NCI-H187 treated with DMSO at 0.1 percent for 48 hours (cell line): Measurements from ENCODE around the gene TP63.

ENCODE experiments used
- DNase-seq: peaks from one replicate; lab custom pipeline; 2025; lab: John Stamatoyannopoulos, UW

The TP63 gene

GRCh38 chr3:189821262-189821661, 190.1 kb downstream of the TP63 start:
- DNase-seq = no peak

- no peak for DNase-seq
Observed at GRCh38 chr3:189822726-189823125, 191.5 kb downstream of the TP63 start.

GRCh38 chr3:189824629-189825312, 193.6 kb downstream of the TP63 start:
- DNase-seq = no peak

- no peak for DNase-seq
Observed at GRCh38 chr3:189826566-189826965, 195.4 kb downstream of the TP63 start.

GRCh38 chr3:189827108-189827507, 195.9 kb downstream of the TP63 start:
- DNase-seq = no peak

- DNase-seq = no peak
Observed at GRCh38 chr3:189830401-189830800, 199.2 kb downstream of the TP63 start.

GRCh38 chr3:189833266-189833665, 202.1 kb downstream of the TP63 start:
- DNase-seq = no peak

- DNase-seq = no peak
Observed at GRCh38 chr3:189833996-189834395, 202.8 kb downstream of the TP63 start.

- DNase-seq = no peak
Observed at GRCh38 chr3:189834462-189834861, 203.3 kb downstream of the TP63 start.

- no peak for DNase-seq
Observed at GRCh38 chr3:189836795-189837194, 205.6 kb downstream of the TP63 start.

GRCh38 chr3:189838291-189838690, 207.1 kb downstream of the TP63 start:
- DNase-seq = no peak

GRCh38 chr3:189839576-189839975, 208.4 kb downstream of the TP63 start:
- no peak for DNase-seq

GRCh38 chr3:189841473-189842205, 210.4 kb downstream of the TP63 start:
- DNase-seq = no peak

GRCh38 chr3:189842681-189843602, 211.8 kb downstream of the TP63 start:
- DNase-seq = no peak

GRCh38 chr3:189845069-189845468, 213.9 kb downstream of the TP63 start:
- DNase-seq = no peak

- no peak for DNase-seq
Observed at GRCh38 chr3:189848395-189849040, 217.3 kb downstream of the TP63 start.

- DNase-seq = no peak
Observed at GRCh38 chr3:189849262-189849661, 218.1 kb downstream of the TP63 start.

- no peak for DNase-seq
Observed at GRCh38 chr3:189851682-189852081, 220.5 kb downstream of the TP63 start.

- DNase-seq = no peak
Observed at GRCh38 chr3:189853906-189854305, 222.7 kb downstream of the TP63 start.

- no peak for DNase-seq
Observed at GRCh38 chr3:189860296-189860695, 229.1 kb downstream of the TP63 start.

- no peak for DNase-seq
Observed at GRCh38 chr3:189862385-189862998, 231.3 kb downstream of the TP63 start.

GRCh38 chr3:189863031-189863430, 231.8 kb downstream of the TP63 start:
- DNase-seq = no peak
